NCI-H1694 (cell line): ENCODE data around the gene RAB15.

Source experiments
- DNase-seq: peaks from one replicate; lab custom pipeline; 2025; lab: John Stamatoyannopoulos, UW

Gene RAB15

DNA sequence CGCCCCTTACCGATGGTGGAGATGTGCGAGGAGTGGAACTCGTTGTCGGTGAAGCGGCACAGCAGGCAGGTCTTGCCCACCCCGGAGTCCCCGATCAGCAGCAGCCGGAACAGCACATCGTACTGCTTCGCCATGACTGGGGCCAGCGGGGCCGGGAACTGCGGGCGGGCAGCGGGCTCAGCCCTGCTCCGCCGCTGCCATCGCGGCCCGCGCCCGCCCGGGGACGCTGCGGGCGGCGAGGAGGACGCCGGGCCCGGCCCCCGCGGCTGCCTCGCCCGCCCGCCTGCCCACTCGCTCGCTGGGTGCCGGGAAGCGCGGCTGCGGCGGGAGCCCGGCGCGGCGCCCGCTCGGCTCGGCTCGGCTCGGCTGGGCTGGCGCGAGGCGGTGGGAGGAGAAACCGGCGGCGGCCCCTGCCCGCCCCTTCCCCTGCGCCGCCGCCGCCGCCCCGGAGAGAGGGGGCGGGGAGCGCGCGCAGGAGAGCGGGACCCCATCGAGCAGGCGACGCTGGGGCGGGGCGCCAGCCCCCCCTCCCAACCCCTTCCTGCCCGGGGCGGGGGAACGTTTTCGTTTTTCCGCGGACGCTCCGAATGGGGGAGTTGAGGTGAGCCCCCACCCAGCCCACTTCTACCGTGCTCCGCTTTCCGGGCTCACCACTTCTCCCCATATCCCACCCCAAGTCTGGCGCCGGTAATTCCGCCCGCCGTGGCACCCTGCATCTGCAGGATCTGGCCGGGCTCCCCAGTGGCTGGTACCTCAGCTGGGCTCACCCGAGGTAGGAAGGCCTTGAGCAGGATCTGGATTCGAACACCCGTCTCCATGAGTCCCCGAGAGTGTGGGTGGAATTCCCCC is at the start of gene RAB15:
Gene RAB15 (minus strand): TSS at position 394 of the 849 bp plus-strand sequence. CDS start 260 bp downstream, at position 134.
- DNase-seq = no peak

GRCh38 chr14:65019944-65020566 is 47.9 kb upstream of the RAB15 start:
- no peak for DNase-seq

- DNase-seq = no peak
Measured at GRCh38 chr14:65016471-65016870, 44.3 kb upstream of the RAB15 start.

DNA sequence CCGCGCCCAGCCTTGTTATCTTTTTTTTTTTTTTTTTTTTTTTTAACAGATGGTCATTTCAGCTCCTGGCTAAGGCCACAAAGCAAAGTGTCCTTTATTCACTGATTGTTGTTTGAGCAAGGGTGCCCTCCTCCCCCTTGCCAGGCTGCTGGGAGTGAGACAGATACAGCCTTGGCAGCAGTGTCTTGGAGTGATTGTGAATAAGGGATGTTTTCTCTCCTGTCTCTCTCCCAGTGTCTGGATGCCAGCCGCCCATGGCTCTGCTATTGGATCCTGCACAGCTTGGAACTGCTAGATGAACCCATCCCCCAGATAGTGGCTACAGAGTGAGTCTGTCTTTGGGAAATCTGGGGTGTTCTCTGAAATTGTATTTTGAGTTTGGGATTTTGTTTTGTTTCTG is 43.3 kb upstream of the RAB15 start:
- no peak for DNase-seq

DNA sequence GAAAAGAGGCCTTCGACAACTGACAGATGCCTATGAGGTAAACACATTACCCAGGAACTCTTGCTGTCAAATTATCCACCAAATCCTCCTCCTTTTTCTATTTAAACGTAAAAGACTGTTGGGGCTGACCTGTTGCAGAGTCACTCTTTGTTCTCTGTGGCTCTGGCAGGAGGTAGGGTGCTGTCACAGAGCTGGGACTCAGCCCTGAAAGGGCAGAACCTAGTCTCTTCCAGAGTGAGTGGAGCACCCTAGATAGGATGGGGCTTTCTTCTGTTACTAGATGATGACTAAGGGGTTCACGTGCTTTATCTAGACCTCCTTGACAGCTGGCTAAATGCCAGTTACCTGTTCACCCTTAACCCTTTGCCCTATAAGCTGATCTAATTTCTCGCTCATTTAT is 40.2 kb upstream of the RAB15 start:
- DNase-seq = no peak

- DNase-seq = no peak
Measured at GRCh38 chr14:65011538-65011937, 39.4 kb upstream of the RAB15 start.

- no peak for DNase-seq
Measured at GRCh38 chr14:65010211-65010931, 38.2 kb upstream of the RAB15 start.

GRCh38 chr14:65007202-65007601 is 35.1 kb upstream of the RAB15 start:
- DNase-seq = no peak

- DNase-seq = no peak
Measured at GRCh38 chr14:65006261-65006721, 34.2 kb upstream of the RAB15 start.

DNA sequence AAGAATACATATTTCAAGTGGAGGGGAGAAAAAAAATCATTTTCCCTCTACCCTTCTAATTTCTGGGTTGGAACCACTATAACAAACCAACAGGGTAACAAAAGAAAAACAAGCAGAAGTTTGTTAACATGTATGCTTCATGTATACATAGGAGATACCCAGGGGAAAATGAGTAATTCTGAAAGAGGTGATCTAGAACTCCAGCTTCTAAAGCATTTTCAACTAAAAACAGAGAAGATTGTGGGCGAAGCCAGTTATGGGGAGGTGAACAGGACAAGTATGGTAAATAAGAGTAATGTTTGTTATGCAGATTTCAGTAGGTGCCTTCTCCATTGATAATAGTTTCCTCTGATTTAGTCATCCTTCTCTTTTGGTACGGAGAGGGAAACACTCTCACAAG is 31.3 kb upstream of the RAB15 start:
- DNase-seq = no peak

DNA sequence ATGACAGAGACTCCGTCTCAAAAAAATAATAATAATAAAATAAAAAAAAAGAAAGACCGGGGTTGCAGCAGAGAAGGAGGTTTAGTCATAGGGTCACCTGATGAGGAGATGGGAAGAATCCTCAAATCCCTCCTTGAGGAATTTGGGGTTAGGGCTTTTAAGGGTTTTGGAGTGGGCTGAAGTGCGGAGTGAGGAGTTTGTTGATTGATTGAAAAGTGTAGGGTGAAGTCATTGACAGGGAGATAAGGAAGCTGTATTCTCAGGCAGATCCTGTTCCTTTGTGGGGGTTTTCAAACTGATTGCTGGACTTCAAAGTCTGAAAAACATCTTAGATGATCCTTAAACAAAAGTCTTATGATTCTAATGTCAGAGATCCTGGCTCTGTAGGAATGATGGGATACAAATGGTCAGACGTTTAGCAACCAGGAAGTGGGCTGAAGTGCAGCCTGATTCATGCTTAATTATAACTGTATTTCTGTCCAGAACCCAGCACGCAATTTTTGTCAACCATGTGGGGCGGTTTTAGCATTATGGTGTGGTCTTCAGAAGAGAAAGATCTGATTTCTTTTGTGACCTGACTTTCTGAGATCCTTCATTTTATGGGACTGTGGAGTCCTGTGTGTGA is 30.6 kb upstream of the RAB15 start:
- DNase-seq = no peak

DNA sequence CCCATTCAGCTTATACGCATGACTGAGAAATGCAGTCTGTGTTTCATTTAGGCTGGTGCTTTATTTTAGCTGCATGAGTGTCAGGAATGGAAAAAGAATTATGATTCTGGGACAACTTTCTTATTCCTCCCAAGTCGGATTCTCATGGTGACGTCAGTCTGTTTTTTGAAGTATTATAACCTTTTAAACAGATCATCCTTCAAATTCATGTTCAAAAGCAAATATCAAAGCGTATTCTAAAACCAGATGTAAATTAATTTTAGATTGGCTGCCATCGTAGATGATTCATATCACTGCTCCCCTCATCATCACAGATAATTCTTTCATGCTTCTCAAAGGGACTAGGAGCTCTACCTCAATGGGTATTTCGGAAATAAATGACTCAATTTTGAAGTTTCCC is 29.6 kb upstream of the RAB15 start:
- DNase-seq = no peak

- DNase-seq = no peak
Measured at GRCh38 chr14:65000898-65001591, 28.9 kb upstream of the RAB15 start.

GRCh38 chr14:64998455-64998931 is 26.4 kb upstream of the RAB15 start:
- DNase-seq = no peak

- no peak for DNase-seq
Measured at GRCh38 chr14:64997108-64997794, 25.1 kb upstream of the RAB15 start.

DNA sequence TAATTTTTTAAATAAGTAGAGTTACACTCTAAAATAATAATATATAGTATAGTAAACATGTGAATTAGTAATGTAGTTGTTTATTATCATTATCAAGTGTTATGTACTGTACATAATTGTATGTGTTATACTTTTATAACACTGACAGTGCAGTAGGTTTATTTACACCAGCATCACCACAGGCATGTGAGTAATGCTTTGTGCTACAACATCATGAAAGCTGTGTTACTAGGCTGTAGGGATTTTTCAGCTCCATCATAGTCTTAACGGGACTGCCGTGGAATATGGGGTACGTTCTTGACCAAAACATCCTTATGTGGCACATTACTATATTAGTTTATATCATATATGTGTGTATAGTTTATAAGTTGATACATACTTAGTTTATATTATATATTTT is 23.2 kb upstream of the RAB15 start:
- DNase-seq = no peak

GRCh38 chr14:64994540-64994939 is 22.4 kb upstream of the RAB15 start:
- no peak for DNase-seq

GRCh38 chr14:64993266-64993930 is 21.3 kb upstream of the RAB15 start:
- no peak for DNase-seq

DNA sequence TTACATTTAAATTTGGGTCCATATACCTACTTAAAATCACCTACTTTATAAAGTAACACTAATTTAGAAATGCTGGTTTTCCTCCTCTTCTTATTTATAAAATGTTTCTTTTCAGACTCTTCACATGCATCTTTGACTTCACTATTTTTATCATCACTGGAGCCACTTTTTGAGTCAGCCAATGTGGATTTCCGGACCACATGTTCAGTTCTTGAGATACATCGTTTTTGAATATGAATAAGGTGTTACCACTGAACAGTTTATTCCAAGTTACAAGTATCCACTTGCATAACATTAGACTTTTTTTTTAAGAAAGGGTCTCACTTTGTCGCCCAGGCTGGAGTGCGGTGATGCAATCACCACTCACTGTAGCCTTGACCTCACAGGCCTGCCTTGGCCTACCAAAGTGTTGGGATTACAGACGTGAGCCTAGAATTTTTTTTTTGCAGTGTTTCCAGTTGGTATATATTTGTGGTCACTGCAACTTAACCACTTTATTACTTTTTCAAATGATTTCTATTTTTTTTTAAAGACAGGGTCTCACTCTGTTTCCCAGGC is 20.3 kb upstream of the RAB15 start:
- DNase-seq = no peak

GRCh38 chr14:64990939-64991338 is 18.8 kb upstream of the RAB15 start:
- no peak for DNase-seq
